Fibroblast of lung (primary cell): ENCODE measurements around the gene MAP3K7CL. TPM values are rescaled to one million over a fixed set of nuclear protein-coding genes. Genes with fewer than 3 reads are reported as not detected.

Source experiments
- DNase-seq, 2 donors: peaks; one replicate each; pipeline versions ENCODE4 v3.0.0 to v3.0.0-alpha.2; 2010; ENCODE audit warnings: low read depth in 2 of 2
- H2AFZ ChIP-seq: 2 replicates; pipeline ENCODE4 v1.5.1; 2012; ENCODE audit warnings: low read length, control low read depth, inconsistent platforms
- H3K27ac ChIP-seq: 2 replicates; pipeline ENCODE4 v1.5.1; 2011; ENCODE audit warnings: low read length, control low read depth; ENCODE audit not compliant: insufficient read depth
- H3K27me3 ChIP-seq: 2 replicates; pipeline ENCODE4 v1.5.1; 2011; ENCODE audit warnings: mild to moderate bottlenecking, low read length; ENCODE audit not compliant: control insufficient read depth, insufficient read depth
- H3K36me3 ChIP-seq: 2 replicates; pipeline ENCODE4 v1.5.1; 2011; ENCODE audit warnings: low read length; ENCODE audit not compliant: control insufficient read depth, insufficient read depth
- H3K4me1 ChIP-seq: 2 replicates; pipeline ENCODE4 v1.5.1; 2011; ENCODE audit warnings: low read length; ENCODE audit not compliant: control insufficient read depth, insufficient read depth; ENCODE audit errors: extremely low read depth
- H3K4me2 ChIP-seq: 2 replicates; pipeline ENCODE4 v1.5.1; 2011; ENCODE audit warnings: low read length, control low read depth; ENCODE audit not compliant: insufficient read depth; ENCODE audit errors: extremely low read depth
- H3K4me3 ChIP-seq, 4 experiments: fragments of 200-600 bp in 1 of 4; sonication (generic) in 1 of 4; replicated peaks in 1 of 4; 2 replicates each; pipeline ENCODE4 v1.5.1; 2011 to 2016; ENCODE audit warnings: low read length in 4 of 4, low read depth in 3 of 4, mild to moderate bottlenecking in 3 of 4, control low read depth in 2 of 4, inconsistent platforms in 1 of 4, mixed read lengths in 1 of 4; ENCODE audit not compliant: insufficient read depth in 1 of 4; ENCODE audit errors: control extremely low read depth in 1 of 4
- H3K79me2 ChIP-seq: 2 replicates; pipeline ENCODE4 v1.5.1; 2012; ENCODE audit warnings: mild to moderate bottlenecking, low read length, inconsistent platforms; ENCODE audit not compliant: control insufficient read depth, insufficient read depth
- H3K9ac ChIP-seq: 2 replicates; pipeline ENCODE4 v1.5.1; 2011; ENCODE audit warnings: mild to moderate bottlenecking, low read length, control low read depth; ENCODE audit not compliant: insufficient read depth
- H3K9me3 ChIP-seq: 2 replicates; pipeline ENCODE4 v1.5.1; 2012; ENCODE audit warnings: low read depth, low read length; ENCODE audit not compliant: control insufficient read depth, insufficient read depth
- H4K20me1 ChIP-seq: 2 replicates; pipeline ENCODE4 v1.5.1; 2011; ENCODE audit warnings: low read length; ENCODE audit not compliant: control insufficient read depth, insufficient read depth; ENCODE audit errors: extremely low read depth
- EZH2 ChIP-seq: IDR thresholded peaks from 2 replicates; pipeline ENCODE4 v1.5.1; 2012; ENCODE audit warnings: low read length, control low read depth, mild to moderate bottlenecking; ENCODE audit errors: missing control alignments
- polyA plus RNA-seq, 2 donors: library from polyadenylated mRNA; depleted of rRNA in 1 of 2; stranded (reverse) in 1 of 2; unstranded in 1 of 2; fragments of >200 nt; gene quantifications; 2 replicates each; pipeline ENCODE4 v1.2.1, GENCODE V29; 2011 to 2012; ENCODE audit warnings: missing spikeins in 1 of 2
- total RNA-seq: library from RNA; depleted of rRNA; stranded (reverse); fragments of >200 nt; gene quantifications from 2 replicates; pipeline ENCODE4 v1.2.1, GENCODE V29; 2014
- TF ChIP-seq, protein P1 (sequence below), 2 donors: IDR thresholded peaks in 1 of 2; conservative IDR thresholded peaks in 1 of 2; 1 replicate in 1 of 2; 2 replicates in 1 of 2; pipeline ENCODE4 v1.5.1; 2011 to 2012; ENCODE audit warnings: low read length in 2 of 2, control low read depth in 1 of 2, inconsistent platforms in 1 of 2, low read depth in 1 of 2, mild to moderate bottlenecking in 1 of 2

Gene MAP3K7CL
- total and polyA plus RNA-seq, 2 donors (not counting 1 experiment from before 2014, with no cell fraction given): 58.3 to 176 TPM

DNA sequence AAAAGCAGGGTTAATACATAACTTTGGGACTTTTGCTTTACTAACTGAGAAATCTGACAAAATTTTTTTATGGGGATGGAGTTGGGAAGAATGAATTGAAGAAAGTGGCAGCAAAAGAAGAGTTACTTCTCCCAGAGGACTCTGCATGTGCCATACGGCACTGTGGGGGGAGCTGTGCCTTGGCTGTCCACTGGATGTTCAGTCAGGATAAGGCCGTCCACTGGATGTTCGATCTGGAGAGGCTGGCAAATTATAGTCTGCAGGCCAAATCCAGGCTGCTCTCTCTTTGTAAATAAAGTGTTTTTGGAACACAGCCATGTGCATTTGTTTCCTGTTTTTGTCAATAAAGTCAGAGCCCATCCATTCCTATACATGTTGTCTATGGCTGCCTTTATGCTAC, 4.5 kb upstream of the MAP3K7CL start:
- no peak overlapping the region for H3K27ac ChIP-seq
- DNase-seq: no peak

DNA sequence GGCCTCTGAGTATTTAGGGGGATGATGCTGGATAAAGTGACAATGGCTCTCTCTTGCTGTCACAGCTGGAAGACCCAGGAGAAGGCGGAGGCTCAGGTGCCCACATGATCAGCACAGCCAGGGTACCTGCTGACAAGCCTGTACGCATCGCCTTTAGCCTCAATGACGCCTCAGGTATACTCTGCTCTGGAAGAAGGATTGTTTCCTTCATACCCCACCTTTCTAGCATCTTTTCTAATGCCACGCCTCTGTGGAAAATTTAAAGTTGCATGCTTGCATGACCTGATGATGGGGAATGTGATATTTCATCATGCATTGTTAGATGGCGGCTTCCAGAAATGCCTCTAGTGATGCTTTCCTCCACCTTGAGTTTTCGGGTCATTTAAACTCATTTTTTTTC, 2.8 kb downstream of the MAP3K7CL start:
- H3K27ac ChIP-seq: no peak overlapping the region
- no peak overlapping the region for H2AFZ ChIP-seq
- H3K9me3 ChIP-seq: no peaks in the 10 kb centered on the region
- H3K27me3 ChIP-seq: no peaks in the 10 kb centered on the region
- no peak overlapping the region for H3K9ac ChIP-seq
- no peak overlapping the region for H3K4me3 ChIP-seq
- TF ChIP-seq, protein P1, sequence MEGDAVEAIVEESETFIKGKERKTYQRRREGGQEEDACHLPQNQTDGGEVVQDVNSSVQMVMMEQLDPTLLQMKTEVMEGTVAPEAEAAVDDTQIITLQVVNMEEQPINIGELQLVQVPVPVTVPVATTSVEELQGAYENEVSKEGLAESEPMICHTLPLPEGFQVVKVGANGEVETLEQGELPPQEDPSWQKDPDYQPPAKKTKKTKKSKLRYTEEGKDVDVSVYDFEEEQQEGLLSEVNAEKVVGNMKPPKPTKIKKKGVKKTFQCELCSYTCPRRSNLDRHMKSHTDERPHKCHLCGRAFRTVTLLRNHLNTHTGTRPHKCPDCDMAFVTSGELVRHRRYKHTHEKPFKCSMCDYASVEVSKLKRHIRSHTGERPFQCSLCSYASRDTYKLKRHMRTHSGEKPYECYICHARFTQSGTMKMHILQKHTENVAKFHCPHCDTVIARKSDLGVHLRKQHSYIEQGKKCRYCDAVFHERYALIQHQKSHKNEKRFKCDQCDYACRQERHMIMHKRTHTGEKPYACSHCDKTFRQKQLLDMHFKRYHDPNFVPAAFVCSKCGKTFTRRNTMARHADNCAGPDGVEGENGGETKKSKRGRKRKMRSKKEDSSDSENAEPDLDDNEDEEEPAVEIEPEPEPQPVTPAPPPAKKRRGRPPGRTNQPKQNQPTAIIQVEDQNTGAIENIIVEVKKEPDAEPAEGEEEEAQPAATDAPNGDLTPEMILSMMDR (conservative IDR thresholded peaks at IDR 0.05 in 1 of 2, IDR thresholded peaks at IDR 0.05 in 1 of 2; ENCODE audit: low read depth in 1 of 2, low read length in 2 of 2): no peak
- no peak for TF ChIP-seq EZH2
- peak in 1 of 2 donors; percentile 29 for DNase-seq
- no peak overlapping the region for H3K4me2 ChIP-seq
- H3K79me2 ChIP-seq: no peaks in the 10 kb centered on the region
- H4K20me1 ChIP-seq: no peaks in the 10 kb centered on the region
- no peaks in the 10 kb centered on the region for H3K36me3 ChIP-seq
- H3K4me1 ChIP-seq: peaks cover 12% of the 10 kb centered on the region

More for the DNA sequence above, 4.5 kb upstream of the MAP3K7CL start:
- Histone ChIP-seq H3K36me3 (no peaks in the 10 kb centered on the region), H2AFZ (no peak overlapping the region), H3K4me1 (peaks cover 10% of the 10 kb centered on the region), H3K27me3 (no peaks in the 10 kb centered on the region), H3K79me2 (no peaks in the 10 kb centered on the region), H3K9ac (no peak overlapping the region), H3K9me3 (no peaks in the 10 kb centered on the region), H3K4me3 (no peak overlapping the region), H3K4me2 (no peak overlapping the region), H4K20me1 (no peaks in the 10 kb centered on the region)
- TF ChIP-seq, protein P1 (conservative IDR thresholded peaks at IDR 0.05 in 1 of 2, IDR thresholded peaks at IDR 0.05 in 1 of 2; ENCODE audit: low read depth in 1 of 2, low read length in 2 of 2): no peak
- no peak for TF ChIP-seq EZH2

DNA sequence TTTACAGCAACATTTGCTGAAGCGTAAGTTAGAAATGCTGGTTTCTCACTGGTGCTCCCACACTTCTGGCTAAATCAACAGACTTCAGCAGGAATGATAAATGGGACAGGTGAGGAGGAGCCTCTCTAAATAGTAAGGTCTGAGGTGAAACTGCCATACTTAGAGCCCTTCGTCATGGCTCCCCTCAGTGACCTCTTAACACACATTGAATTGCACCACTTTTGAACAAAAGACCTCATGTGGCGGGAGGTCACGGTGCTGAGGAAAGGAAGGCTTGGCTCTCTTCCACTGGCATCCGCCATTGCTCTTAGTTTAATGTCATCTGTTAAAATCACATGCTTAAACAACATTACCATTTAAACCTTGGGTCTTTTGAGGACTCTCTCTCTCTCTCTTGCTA, 3.4 kb downstream of the MAP3K7CL start:
- no peaks in the 10 kb centered on the region for H3K79me2 ChIP-seq
- TF ChIP-seq, protein P1 (conservative IDR thresholded peaks at IDR 0.05 in 1 of 2, IDR thresholded peaks at IDR 0.05 in 1 of 2; ENCODE audit: low read depth in 1 of 2, low read length in 2 of 2): no peak
- TF ChIP-seq EZH2: no peak
- no peak overlapping the region for H2AFZ ChIP-seq
- peak; percentile 47 to 67 for DNase-seq
- H3K9ac ChIP-seq: no peak overlapping the region
- H3K4me1 ChIP-seq: peaks cover 12% of the 10 kb centered on the region
- H3K36me3 ChIP-seq: no peaks in the 10 kb centered on the region
- no peaks in the 10 kb centered on the region for H3K9me3 ChIP-seq
- H4K20me1 ChIP-seq: no peaks in the 10 kb centered on the region
- H3K27ac ChIP-seq: no peak overlapping the region
- no peaks in the 10 kb centered on the region for H3K27me3 ChIP-seq
- no peak overlapping the region for H3K4me2 ChIP-seq
- H3K4me3 ChIP-seq: no peak overlapping the region
